SK-N-MC (cell line): ENCODE measurements around the gene CIP2A.

ENCODE experiments used
- EZH2 ChIP-seq: fragments of 200-600 bp; sonication (generic); IDR thresholded peaks from one replicate; pipeline ENCODE4 v1.6.1; 2017; ENCODE audit warnings: antibody characterized with exemption
- FOXP2 ChIP-seq: optimal IDR thresholded peaks from 2 replicates; pipeline ENCODE3; 2011; ENCODE audit warnings: mild to moderate bottlenecking, moderate library complexity; ENCODE audit not compliant: insufficient read depth; ENCODE audit errors: extremely low read length, control extremely low read depth
- POLR2AphosphoS5 ChIP-seq: IDR thresholded peaks from 2 replicates; pipeline ENCODE4 v1.6.1; 2012; ENCODE audit warnings: mild to moderate bottlenecking, low read depth, low read length, borderline replicate concordance

DNA sequence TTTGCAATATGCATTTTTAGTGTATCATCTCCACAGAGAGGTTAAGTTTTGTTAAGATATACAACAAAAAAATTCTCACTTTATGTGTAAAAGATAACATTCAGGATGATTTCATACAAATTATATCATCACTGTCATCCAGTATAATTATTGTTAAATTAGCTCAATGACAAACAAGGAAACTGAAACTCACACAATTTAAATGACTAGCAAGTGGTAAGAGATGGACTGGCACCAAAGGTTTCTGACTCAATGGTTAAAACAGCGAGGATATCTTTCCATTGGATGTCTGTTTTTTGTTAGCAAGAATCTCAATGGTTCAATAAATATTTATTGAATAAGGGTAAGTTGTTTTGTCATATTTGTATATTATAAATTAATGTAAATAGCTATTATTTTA lies 22.6 kb downstream of the CIP2A start:
- TF ChIP-seq EZH2 (no peak), POLR2AphosphoS5 (no peak), FOXP2 (no peak)
